Hepatocyte (in vitro differentiated cells): Measurements from ENCODE around the gene CTSL.

Experiments
- CTCF ChIP-seq: fragments of 200-600 bp; sonication (generic); IDR thresholded peaks from 2 replicates; pipeline ENCODE4 v1.5.1; 2016; ENCODE audit warnings: antibody characterized with exemption, mild to moderate bottlenecking; ENCODE audit not compliant: poor library complexity
- EZH2 ChIP-seq: fragments of 200-600 bp; sonication (generic); IDR thresholded peaks from 2 replicates; pipeline ENCODE4 v1.6.1; 2016; ENCODE audit warnings: antibody characterized with exemption, mild to moderate bottlenecking, borderline replicate concordance
- EZH2phosphoT487 ChIP-seq: fragments of 200-600 bp; sonication (generic); IDR thresholded peaks from one replicate; pipeline ENCODE4 v1.6.1; 2018; ENCODE audit warnings: antibody characterized with exemption, mild to moderate bottlenecking, low read depth, moderate library complexity; ENCODE audit not compliant: unreplicated experiment, severe bottlenecking

GRCh38 chr9:87717456-87717855 is 8.5 kb upstream of the CTSL start:
- TF ChIP-seq CTCF (no peak), EZH2 (no peak), EZH2phosphoT487 (no peak)
